Lower leg skin (tissue), 3 donors: Measurements from ENCODE around the gene SPATA3.

Experiments
- CTCF ChIP-seq, 3 donors: fragments of 450-650 bp; IDR thresholded peaks; one replicate each; pipeline ENCODE4 v1.5.1; 2016; ENCODE audit warnings: antibody characterized with exemption in 3 of 3, mild to moderate bottlenecking in 3 of 3, moderate library complexity in 2 of 3
- POLR2A ChIP-seq, 2 donors: fragments of 450-650 bp; IDR thresholded peaks; one replicate each; pipeline ENCODE4 v1.6.1; 2016 to 2017; ENCODE audit warnings: antibody characterized with exemption in 2 of 2, mild to moderate bottlenecking in 1 of 2, moderate library complexity in 1 of 2

- no peak for TF ChIP-seq POLR2A (IDR thresholded peaks at IDR 0.05)
- no peak for TF ChIP-seq CTCF (IDR thresholded peaks at IDR 0.05)
These were observed 48.7 kb upstream of the SPATA3 start for GRCh38 chr2:230947235-230947576.
